Psoas muscle (tissue), 8 donors: Measurements from ENCODE around the gene ASMTL. TPM values are rescaled to one million over a fixed set of nuclear protein-coding genes. Genes with fewer than 3 reads are reported as not detected.
"Not testable (repeated sequence)": the region's sequence is repeated elsewhere in the genome, so short reads cannot be mapped to it uniquely, and the experiment has no call there.

ENCODE experiments used
- ATAC-seq, 4 donors: fragments of 200-7000 bp; cut with Tn5 transposase; one replicate each; pipeline ENCODE4 v1.9.1; 2020; ENCODE audit warnings: moderate library complexity in 3 of 4, mild to moderate bottlenecking in 2 of 4
- DNase-seq, 2 donors: peaks; one replicate each; pipeline ENCODE4 v3.0.0-alpha.2; 2020
- H3K27ac ChIP-seq: fragments of 200-600 bp; one replicate; pipeline ENCODE4 v1.8.0; 2022
- H3K27me3 ChIP-seq, 3 donors: fragments of 200-600 bp in 1 of 3; one replicate each; pipeline versions ENCODE4 v1.6.1 to v1.8.0; 2013 to 2022; ENCODE audit warnings: low read length in 2 of 3, mild to moderate bottlenecking in 2 of 3, moderate library complexity in 1 of 3; ENCODE audit not compliant: insufficient read depth in 3 of 3
- H3K36me3 ChIP-seq, 2 donors: fragments of 200-600 bp in 1 of 2; one replicate each; pipeline versions ENCODE4 v1.6.1 to v1.8.0; 2013 to 2022; ENCODE audit warnings: low read depth in 1 of 2, mild to moderate bottlenecking in 1 of 2, moderate library complexity in 1 of 2; ENCODE audit not compliant: insufficient read depth in 1 of 2
- H3K4me1 ChIP-seq: fragments of 200-600 bp; one replicate; pipeline ENCODE4 v1.8.0; 2022
- H3K4me3 ChIP-seq: fragments of 200-600 bp; one replicate; pipeline ENCODE4 v1.8.0; 2022; ENCODE audit warnings: mild to moderate bottlenecking
- H3K9me3 ChIP-seq: fragments of 200-600 bp; one replicate; pipeline ENCODE4 v1.8.0; 2022
- CTCF ChIP-seq: fragments of 200-600 bp; IDR thresholded peaks from one replicate; pipeline ENCODE4 v1.8.0; 2022; ENCODE audit warnings: antibody characterized with exemption
- WGBS, 3 donors: extraction: QIAGEN DNeasy Blood & Tissue Kit; methylation state at CpG; one replicate each; pipeline versions ENCODE4 v1.1.6 to v1.1.7; 2013; 5-methylcytosine and 5-hydroxymethylcytosine counted together
- intact Hi-C, 2 donors: fragments of 100-400 bp; cut with DNase I; formaldehyde crosslinking; loops; one replicate each; pipeline versions ENCODE4 v1.11.0 to v1.14.2; 2022
- polyA plus RNA-seq, 3 donors: library from polyadenylated mRNA; stranded (reverse); fragments of 200-250 nt; gene quantifications; one replicate each; pipeline ENCODE4 v1.2.3, GENCODE V29; 2013
- total RNA-seq, 4 donors: library from RNA; stranded (reverse); fragmentation: NEBNext Ultra II Directional in 2 of 4; extraction: Animal tissue kit (Norgen Biotek cat#: 25700) in 2 of 4; gene quantifications; one replicate each; pipeline versions ENCODE4 v1.2.1 to v1.2.4, GENCODE V29; 2021 to 2023
- donor health status: healthy with polysubstance abuse.
- donor health status: DM: no; HTN: no; CAD: no; lungs with moderate emphysema.
- donor health status: Bipolar disorder and iron deficiency.
- donor health status: healthy.
- donor health status: DM: yes; HTN: yes; CAD: no.
- donor health status: DM: no; HTN: no; CAD: no.
- donor health status: DM: no; HTN: no; CAD: no.
- donor health status: DM: yes; HTN: yes; CAD: no.

The ASMTL gene
- total and polyA plus RNA-seq, 7 donors, result 6.6 to 18.2 (median 9.8) TPM

- H3K9me3 ChIP-seq, result peaks cover 6% of the 10 kb centered on the region
- DNase-seq, result no peak
- H3K4me1 ChIP-seq, result no peaks in the 10 kb centered on the region
- intact Hi-C loops, result no loop called here
- no peak overlapping the region for H3K27ac ChIP-seq
- peaks cover 0 to 35% of the 10 kb centered on the region in 2 donors for H3K36me3 ChIP-seq
- no peak for ATAC-seq
- 69 to 84% (median 78%) methylated on average over 15 of the region's 15 CpGs for WGBS, 3 donors
- H3K27me3 ChIP-seq, result no peaks in the 10 kb centered on the region
- H3K4me3 ChIP-seq, result no peak overlapping the region
- no peak for TF ChIP-seq CTCF
Observed at GRCh38 chrX:1416327-1416784, 36.4 kb downstream of the ASMTL start.

GRCh38 chrX:1412551-1413161, 40.1 kb downstream of the ASMTL start:
- H3K4me1 ChIP-seq, result no peaks in the 10 kb centered on the region
- no peaks in the 10 kb centered on the region for H3K27me3 ChIP-seq
- intact Hi-C loops, result no loop called here
- no peak for TF ChIP-seq CTCF
- H3K36me3 ChIP-seq, result peaks cover 2 to 47% of the 10 kb centered on the region in 2 donors
- H3K9me3 ChIP-seq, result no peaks in the 10 kb centered on the region
- no peak overlapping the region for H3K4me3 ChIP-seq
- DNase-seq (no peak), ATAC-seq (no peak)
- no peak overlapping the region for H3K27ac ChIP-seq
- WGBS, 3 donors, result 90 to 93% (median 92%) methylated on average over 31 of the region's 31 CpGs

DNA sequence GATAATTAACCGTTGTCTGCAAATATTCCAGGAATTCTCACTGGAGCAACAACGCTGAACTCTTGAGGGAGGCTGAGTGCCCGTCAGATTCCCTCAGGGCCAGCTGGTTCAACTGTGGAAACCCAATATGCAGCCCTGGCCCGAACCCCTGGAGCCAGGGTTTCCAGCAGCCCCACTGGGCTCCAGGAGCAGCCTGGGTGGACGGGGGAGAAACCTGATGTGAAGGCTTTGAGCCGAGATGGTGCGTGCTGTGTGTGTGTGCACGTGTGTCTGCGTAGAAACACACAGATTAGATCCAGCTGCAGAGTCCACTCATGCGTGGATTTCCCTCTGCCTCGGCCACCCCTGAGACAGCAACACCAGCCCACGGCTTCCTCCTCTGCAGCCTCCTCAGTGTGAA, 41.4 kb downstream of the ASMTL start:
- no peaks in the 10 kb centered on the region for H3K4me1 ChIP-seq
- 40 to 47% (median 42%) methylated on average over 12 of the region's 12 CpGs for WGBS, 3 donors
- DNase-seq (no peak), ATAC-seq (peak in 3 of 4 donors; percentile 10 to 35 (median 35))
- no peaks in the 10 kb centered on the region for H3K27me3 ChIP-seq
- H3K9me3 ChIP-seq, result no peaks in the 10 kb centered on the region
- no peak for TF ChIP-seq CTCF
- H3K36me3 ChIP-seq, result peaks cover 12 to 60% of the 10 kb centered on the region in 2 donors
- no peak overlapping the region for H3K4me3 ChIP-seq
- intact Hi-C loops, result no loop called here
- no peak overlapping the region for H3K27ac ChIP-seq

DNA sequence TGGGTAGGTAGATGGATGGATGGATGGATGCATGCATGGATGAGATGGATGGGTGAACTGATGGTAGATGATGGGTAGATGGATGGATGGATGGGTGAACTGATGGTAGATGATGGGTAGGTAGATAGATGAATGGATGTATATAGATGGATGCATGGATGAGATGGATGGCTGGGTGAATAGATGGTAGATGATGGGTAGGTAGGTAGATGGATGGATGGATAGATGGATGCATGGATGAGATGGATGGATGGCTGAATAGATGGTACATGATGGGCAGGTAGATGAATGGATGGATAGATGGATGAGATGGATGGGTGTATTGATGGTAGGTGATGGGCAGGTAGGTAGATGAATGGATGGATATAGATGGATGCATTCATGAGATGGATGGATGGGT, 45.7 kb downstream of the ASMTL start:
- Histone ChIP-seq H3K36me3 (peaks cover 12 to 69% of the 10 kb centered on the region in 2 donors), H3K4me1 (no peaks in the 10 kb centered on the region), H3K4me3 (no peak overlapping the region), H3K9me3 (no peaks in the 10 kb centered on the region), H3K27me3 (no peaks in the 10 kb centered on the region), H3K27ac (no peak overlapping the region)
- intact Hi-C loops, result no loop called here
- no peak for TF ChIP-seq CTCF
- DNase-seq (no peak), ATAC-seq (no peak)

DNA sequence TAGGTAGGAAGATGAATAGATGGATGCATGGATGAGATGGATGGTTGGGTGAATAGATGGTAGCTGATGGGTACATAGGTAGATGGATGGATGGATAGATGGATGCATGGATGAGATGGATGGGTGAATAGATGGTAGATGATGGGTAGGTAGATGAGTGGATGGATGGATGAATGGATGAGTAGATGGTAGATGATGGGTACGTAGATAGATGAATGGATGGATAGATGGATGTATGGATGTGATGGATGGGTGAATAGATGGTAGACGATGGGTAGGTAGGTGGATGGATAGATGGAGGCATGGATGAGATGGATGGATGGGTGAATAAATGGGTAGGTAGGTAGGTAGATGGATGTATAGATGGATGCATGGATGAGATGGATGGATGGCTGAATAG, 46.9 kb downstream of the ASMTL start:
- H3K4me1 ChIP-seq, ATAC-seq, H3K27me3 ChIP-seq, intact Hi-C loops, DNase-seq, H3K9me3 ChIP-seq, H3K27ac ChIP-seq: not testable (repeated sequence)
- peaks cover 12 to 68% of the 10 kb centered on the region in 2 donors for H3K36me3 ChIP-seq
- 99 to 100% (median 100%) methylated on average over 2 of the region's 2 CpGs for WGBS, 3 donors
- H3K4me3 ChIP-seq, result peak overlapping the region; percentile 7

- H3K27ac ChIP-seq, DNase-seq, H3K4me1 ChIP-seq, ATAC-seq, intact Hi-C loops, H3K27me3 ChIP-seq, H3K9me3 ChIP-seq, H3K4me3 ChIP-seq: not testable (repeated sequence)
- peaks cover 12 to 73% of the 10 kb centered on the region in 2 donors for H3K36me3 ChIP-seq
- WGBS, 3 donors, result 97 to 99% (median 97%) methylated on average over 3 of the region's 3 CpGs
Observed at GRCh38 chrX:1403867-1404266, 48.8 kb downstream of the ASMTL start.
